Stomach (tissue), 4 donors: ENCODE measurements around the gene CNOT2.

Source experiments
- CTCF ChIP-seq, 7 experiments: fragments of 450-650 bp in 4 of 7; fragments of 200-600 bp in 3 of 7; sonication (generic) in 3 of 7; IDR thresholded peaks; one replicate each; pipeline ENCODE4 v1.5.1; 2016 to 2019; ENCODE audit warnings: antibody characterized with exemption in 7 of 7, control low read depth in 2 of 7, mild to moderate bottlenecking in 1 of 7
- POLR2A ChIP-seq, 4 donors: fragments of 450-650 bp; IDR thresholded peaks; one replicate each; pipeline ENCODE4 v1.6.1; 2016; ENCODE audit warnings: antibody characterized with exemption in 4 of 4, control low read depth in 2 of 4, mild to moderate bottlenecking in 1 of 4, moderate library complexity in 1 of 4

- TF ChIP-seq CTCF (IDR thresholded peaks at IDR 0.05) (no peak), POLR2A (IDR thresholded peaks at IDR 0.05) (no peak)
Measured at GRCh38 chr12:70338531-70338930, 95.3 kb downstream of the CNOT2 start.
